GM21723 (cell line): ENCODE measurements around the gene AQP12A.
"Not testable (repeated sequence)": the region's sequence is repeated elsewhere in the genome, so short reads cannot be mapped to it uniquely, and the experiment has no call there.

Experiments used
- ATAC-seq: cut with Tn5 transposase; IDR thresholded peaks from one replicate; pipeline ENCODE4 v1.9.1; 2021; ENCODE audit warnings: mild to moderate bottlenecking, moderate library complexity; ENCODE audit not compliant: unreplicated experiment

The AQP12A gene

GRCh38 chr2:240655931-240656886, 35.5 kb upstream of the AQP12A start:
- ATAC-seq, result no peak

- ATAC-seq, result not testable (repeated sequence)
Measured at GRCh38 chr2:240659883-240660282, 31.8 kb upstream of the AQP12A start.

GRCh38 chr2:240662681-240663080, 29.0 kb upstream of the AQP12A start:
- no peak for ATAC-seq

GRCh38 chr2:240663546-240664190, 28.0 kb upstream of the AQP12A start:
- no peak for ATAC-seq

- no peak for ATAC-seq
Measured at GRCh38 chr2:240664622-240665021, 27.0 kb upstream of the AQP12A start.

- ATAC-seq, result no peak
Measured at GRCh38 chr2:240670402-240670801, 21.3 kb upstream of the AQP12A start.

- no peak for ATAC-seq
Measured at GRCh38 chr2:240670950-240671349, 20.7 kb upstream of the AQP12A start.

- no peak for ATAC-seq
Measured at GRCh38 chr2:240672076-240672700, 19.5 kb upstream of the AQP12A start.

- ATAC-seq, result no peak
Measured at GRCh38 chr2:240672701-240673190, 18.9 kb upstream of the AQP12A start.

GRCh38 chr2:240674461-240675184, 17.0 kb upstream of the AQP12A start:
- not testable (repeated sequence) for ATAC-seq

- ATAC-seq, result not testable (repeated sequence)
Measured at GRCh38 chr2:240675345-240675744, 16.3 kb upstream of the AQP12A start.

- ATAC-seq, result not testable (repeated sequence)
Measured at GRCh38 chr2:240678043-240678442, 13.6 kb upstream of the AQP12A start.

GRCh38 chr2:240678909-240679308, 12.8 kb upstream of the AQP12A start:
- not testable (repeated sequence) for ATAC-seq

- not testable (repeated sequence) for ATAC-seq
Measured at GRCh38 chr2:240680185-240680584, 11.5 kb upstream of the AQP12A start.

- ATAC-seq, result not testable (repeated sequence)
Measured at GRCh38 chr2:240682431-240683224, 9.0 kb upstream of the AQP12A start, which contains the start of gene AQP12B. Gene AQP12B, minus strand, starts transcription at chr2:240682885. Its CDS starts 48 bp downstream, at chr2:240682837.

GRCh38 chr2:240683329-240683979, 8.2 kb upstream of the AQP12A start:
- ATAC-seq, result not testable (repeated sequence)

GRCh38 chr2:240683980-240684728, 7.5 kb upstream of the AQP12A start:
- not testable (repeated sequence) for ATAC-seq

- ATAC-seq, result no peak
Measured at GRCh38 chr2:240685771-240686371, 5.8 kb upstream of the AQP12A start.
